GM19099 (cell line): ENCODE data around the gene KPNA2.
A peak's percentile ranks its signal among the peaks of the same experiment; 100 is the strongest.

Experiments
- POLR2A ChIP-seq: IDR thresholded peaks from 3 replicates; pipeline ENCODE4 v1.6.1; 2011; ENCODE audit warnings: low read depth; ENCODE audit not compliant: insufficient read length; ENCODE audit errors: extremely low read depth

Gene KPNA2

DNA sequence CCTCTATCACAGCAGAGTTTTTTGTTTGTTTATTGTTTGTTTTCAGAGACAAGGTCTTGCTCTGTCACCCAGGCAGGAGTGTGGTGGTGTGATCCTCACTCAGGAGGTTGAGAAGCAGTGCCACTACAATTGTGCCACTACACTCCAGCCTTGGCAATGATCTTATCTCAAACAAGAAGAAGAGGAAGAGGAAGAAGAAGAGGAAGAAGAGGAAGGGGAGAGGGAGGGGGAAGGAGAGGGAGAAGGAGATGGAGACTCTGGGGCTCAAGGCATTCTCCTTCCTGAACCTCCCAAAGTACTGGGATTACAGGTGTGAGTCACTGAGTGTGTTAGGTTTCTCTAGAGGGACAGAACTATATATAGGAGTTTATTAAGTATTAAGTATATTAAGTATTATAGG lies 22.1 kb upstream of the KPNA2 start:
- TF ChIP-seq POLR2A = no peak

DNA sequence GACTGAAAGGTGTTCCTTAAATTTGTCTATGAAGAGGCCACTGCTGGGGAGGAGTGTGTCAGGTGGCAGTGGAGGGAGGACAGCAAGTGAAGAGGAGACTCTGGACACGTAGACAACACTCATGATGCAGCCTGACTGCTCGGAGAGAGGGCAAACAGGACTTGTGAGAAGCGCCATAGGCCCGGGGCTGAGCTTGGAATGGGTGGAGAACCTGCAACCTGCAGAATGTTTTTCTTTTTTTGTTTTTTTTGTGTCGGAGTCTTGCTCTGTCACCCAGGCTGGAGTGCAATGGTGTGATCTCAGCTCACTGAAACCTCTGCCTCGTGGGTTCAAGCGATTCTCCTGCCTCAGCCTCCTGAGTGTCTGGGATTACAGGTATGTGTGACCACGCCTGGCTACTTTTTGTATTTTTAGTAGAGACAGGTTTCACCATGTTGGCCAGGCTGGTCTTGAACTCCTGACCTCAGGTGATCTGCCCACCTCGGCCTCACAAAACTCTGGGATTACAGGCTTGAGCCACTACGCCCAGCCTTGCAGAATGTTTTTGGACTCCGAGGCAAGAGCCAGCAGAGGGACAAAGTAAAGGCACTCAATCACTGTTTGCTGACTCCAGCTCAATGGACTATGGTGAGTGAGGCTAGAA lies 20.3 kb upstream of the KPNA2 start:
- TF ChIP-seq POLR2A = no peak

DNA sequence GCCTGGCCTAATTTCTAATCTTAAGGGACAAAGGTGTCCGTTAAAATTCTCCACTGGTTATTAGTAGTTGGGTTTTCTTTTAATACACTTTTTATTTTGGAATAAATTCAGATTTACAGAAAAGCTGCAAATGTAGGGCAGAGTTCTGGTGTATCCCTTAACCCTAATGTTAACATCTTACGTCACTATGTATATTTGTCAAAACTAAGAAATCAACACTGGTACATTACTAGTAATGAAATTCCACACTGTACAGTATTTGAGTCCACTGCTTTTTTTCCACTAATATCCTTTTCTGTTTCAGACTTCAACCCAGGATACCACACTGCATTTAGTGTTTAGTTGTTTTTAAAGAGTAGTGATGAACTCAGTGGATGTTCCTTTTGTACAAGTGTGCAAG lies 18.7 kb upstream of the KPNA2 start:
- no peak for TF ChIP-seq POLR2A

DNA sequence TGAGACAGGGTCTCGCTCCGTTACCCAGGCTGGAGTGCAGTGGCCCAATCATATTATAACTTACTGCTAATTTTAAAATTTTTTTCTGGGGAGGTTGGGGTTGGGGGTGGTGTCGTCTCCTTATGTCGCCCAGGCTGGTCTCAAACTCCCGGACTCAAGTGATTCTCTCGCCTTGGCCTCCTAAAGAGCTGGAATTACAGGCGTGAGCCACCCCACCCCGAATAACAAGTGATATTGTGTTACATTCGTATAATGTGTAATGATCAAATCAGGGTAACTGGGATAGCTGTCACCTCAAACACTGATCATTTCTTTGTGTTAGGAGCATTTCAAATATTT lies 16.2 kb upstream of the KPNA2 start:
- TF ChIP-seq POLR2A = no peak

GRCh38 chr17:68019675-68020408 lies 15.7 kb upstream of the KPNA2 start:
- TF ChIP-seq POLR2A = peak; percentile 85

DNA sequence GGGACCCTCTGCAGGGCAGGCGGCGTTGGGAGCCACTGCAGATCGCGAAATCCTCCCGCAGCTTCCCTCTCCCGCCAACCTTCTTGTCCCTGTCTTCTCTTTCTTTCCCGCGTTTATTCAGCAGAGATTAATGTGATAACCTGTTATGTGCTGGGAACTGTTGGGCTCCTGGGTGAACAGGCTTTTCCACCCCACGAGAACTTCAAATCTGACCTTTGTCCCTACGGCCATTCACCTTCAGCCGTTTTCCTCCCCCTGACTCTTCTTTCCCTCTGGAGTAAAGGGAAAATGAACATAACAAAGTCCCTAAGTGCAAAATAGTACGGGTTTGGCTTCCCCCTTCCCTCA lies 15.2 kb upstream of the KPNA2 start:
- no peak for TF ChIP-seq POLR2A

GRCh38 chr17:68021963-68022362 lies 13.6 kb upstream of the KPNA2 start:
- no peak for TF ChIP-seq POLR2A

DNA sequence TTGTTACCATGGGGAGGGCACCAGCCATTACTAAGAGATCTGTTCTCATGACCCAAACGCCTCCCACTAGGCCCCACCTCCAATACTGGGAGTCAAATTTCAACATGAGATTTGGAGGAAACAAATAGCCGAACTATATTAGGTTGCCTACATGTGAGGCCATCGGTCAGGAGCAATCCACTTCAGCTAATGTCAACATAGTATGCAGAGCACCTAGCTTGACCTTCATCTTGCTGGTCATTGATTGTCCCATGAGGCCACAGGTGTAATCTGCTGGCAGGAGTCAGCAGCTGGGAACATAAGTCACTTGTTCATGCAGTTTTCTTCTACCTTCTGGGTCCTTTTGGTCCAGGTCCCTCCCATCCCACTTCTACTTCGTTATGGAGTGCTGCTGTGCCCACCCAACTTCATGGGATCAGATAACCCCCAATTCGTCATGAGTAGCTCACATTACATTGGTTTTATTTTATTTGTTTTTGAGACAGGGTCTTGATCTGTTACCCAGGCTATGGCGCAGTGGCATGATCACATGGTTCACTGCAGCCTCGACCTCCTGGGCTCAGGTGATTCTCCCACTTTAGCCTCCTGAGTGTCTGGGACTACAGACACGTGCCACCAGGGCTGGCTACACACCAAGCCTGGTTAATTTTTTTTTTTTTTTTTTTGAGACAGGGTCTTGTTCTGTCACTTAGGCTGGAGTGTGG lies 5.9 kb upstream of the KPNA2 start:
- TF ChIP-seq POLR2A = no peak

DNA sequence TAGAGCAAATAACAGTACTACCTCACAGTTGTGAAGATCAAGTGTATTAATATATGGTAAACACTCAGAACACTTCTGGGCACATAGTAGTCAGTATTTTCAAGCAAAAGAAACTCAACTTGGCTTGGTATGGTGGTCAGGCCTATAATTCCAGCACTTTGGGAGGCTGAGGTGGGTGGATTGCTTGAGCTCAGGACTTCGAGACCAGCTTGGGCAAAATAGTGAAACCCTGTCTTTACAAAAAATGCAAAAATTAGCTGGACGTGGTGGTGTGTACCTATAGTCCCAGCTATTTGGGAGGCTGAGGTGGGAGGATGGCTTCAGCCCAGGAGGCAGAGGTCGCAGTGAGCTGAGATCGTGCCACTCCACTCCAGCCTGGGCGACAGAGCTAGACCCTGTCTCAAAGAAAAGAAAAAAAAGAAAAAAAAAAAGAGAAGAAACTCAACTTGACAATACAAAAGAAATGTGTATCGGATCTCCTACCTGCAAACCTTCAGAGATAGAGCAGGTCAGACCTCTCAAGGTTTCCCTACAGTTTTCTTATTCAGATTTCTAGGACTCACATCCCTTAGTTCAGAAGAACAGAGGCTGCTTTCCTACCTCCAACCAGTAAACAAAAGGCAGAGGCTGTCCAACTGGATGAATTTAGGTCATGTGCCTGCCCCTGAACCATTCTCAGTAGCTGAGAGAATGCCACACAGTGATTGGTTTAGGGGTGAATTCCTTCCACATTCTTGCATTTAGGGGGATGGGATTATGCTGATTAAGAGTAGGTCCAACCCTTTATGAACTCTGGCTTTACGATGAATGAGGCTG lies 1.7 kb upstream of the KPNA2 start:
- no peak for TF ChIP-seq POLR2A

- TF ChIP-seq POLR2A = no peak
Observed at GRCh38 chr17:68034452-68034776, 1.1 kb upstream of the KPNA2 start.

DNA sequence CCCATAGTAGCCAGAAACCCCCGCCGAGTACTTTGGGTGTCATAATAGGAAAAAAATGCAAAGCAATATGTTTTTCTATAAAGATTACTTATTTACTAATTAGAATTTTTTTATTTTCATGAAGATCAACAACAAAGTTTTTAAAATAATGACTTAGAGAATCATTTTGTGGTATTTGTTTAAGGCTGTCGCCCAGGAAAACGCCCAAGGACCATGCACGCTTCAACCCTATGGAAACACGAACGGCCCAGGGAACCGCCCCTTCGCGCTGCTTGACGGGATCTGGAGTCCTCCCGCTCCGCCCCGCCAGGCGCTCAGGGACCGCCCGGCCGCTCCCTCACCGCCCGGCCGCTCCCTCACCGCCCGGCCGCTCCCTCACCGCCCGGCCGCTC lies 408 bp upstream of the KPNA2 start:
- no peak for TF ChIP-seq POLR2A

GRCh38 chr17:68036304-68037147 lies 991 bp downstream of the KPNA2 start:
- no peak for TF ChIP-seq POLR2A

GRCh38 chr17:68047153-68047846 lies 11.8 kb downstream of the KPNA2 start:
- no peak for TF ChIP-seq POLR2A

DNA sequence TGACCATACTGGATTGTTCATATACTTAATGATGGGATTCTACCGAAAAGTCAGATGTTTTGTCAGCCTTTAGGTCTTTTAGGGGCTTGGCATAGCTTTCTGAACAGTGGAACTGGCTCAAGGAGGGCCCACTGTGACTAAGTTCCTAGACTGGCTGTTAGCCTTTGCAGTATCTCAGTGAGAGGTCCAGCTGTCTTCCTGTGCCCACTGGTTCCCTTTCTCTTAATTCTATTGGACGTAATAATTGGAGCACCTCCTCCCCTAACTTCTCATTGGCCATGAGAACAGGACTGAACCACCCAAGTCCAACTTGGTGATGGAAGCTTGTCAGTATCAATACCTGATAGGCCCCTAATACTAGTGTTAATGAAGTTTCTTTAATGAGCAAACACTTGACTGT lies 13.5 kb downstream of the KPNA2 start:
- no peak for TF ChIP-seq POLR2A
